GM19240 (cell line): Measurements from ENCODE around the gene KLRC4.
A peak's percentile ranks its signal among the peaks of the same experiment; 100 is the strongest.
"Not testable (repeated sequence)": the region's sequence is repeated elsewhere in the genome, so short reads cannot be mapped to it uniquely, and the experiment has no call there.

Experiments used
- DNase-seq: peaks from one replicate; pipeline ENCODE4 v3.0.0; 2011; ENCODE audit warnings: low spot score; ENCODE audit not compliant: insufficient read length

Gene KLRC4

GRCh38 chr12:10368206-10369171, 41.1 kb downstream of the KLRC4 start:
- no peak for DNase-seq

GRCh38 chr12:10367714-10368113, 41.8 kb downstream of the KLRC4 start:
- not testable (repeated sequence) for DNase-seq

DNA sequence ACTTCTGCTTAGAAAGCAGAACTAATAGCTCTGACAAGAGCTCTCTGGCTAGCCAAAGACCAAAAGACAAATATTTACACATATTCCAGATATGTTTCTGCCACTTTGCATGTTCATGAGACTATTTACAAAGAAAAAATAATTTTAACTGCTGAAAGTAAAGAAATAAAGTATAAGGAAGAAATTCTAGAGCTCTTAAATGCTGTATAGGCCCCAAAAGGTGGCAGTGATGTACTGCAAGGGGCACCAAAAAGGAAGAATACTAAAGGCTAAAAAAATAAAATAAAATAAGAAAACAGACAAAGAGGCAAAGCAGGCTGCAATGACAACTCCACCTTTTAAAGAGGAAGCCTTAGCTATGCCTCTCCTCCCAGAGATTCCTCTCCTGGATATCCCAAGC, 42.7 kb downstream of the KLRC4 start:
- DNase-seq: no peak

- DNase-seq: no peak
Measured at GRCh38 chr12:10365696-10366405, 43.7 kb downstream of the KLRC4 start.

DNA sequence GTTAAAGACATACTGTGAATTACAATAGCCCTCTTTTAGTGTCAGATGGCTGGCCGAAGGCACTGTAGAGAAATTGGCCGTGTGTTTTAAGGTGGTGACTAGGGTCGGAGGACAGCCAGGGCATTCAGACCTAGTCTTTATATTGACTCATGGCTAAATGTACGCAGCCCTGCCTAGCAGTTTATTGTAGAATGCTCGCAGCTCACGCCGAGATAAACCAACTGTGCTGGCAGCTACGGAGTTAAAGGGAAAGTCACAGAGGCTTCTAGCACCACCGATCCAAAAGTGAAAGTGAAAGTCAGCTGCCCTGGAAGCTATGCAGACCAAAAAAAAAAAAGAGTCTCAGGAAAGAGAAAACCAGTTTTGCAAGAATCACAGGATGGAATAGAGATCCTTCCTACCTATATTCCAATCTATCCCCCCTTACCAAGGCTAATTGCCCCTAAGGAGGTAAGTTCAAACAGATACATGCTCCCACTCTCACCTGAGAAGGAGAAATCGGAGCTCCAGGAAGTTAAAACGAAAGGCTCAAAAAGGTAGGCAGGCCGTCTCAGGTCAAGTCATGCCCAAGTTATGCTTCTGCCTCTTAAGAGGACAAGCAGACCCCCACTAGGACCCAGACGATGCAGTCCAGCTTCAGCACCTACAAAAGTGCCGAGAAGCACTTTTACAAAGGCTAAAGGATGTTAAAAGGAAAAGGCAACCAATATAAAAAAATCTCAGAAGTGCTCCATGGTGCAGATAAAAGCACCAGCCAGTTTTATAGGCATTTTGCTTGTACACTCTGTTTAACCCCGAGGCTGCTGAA, 44.5 kb downstream of the KLRC4 start:
- DNase-seq: peak; percentile 19

DNA sequence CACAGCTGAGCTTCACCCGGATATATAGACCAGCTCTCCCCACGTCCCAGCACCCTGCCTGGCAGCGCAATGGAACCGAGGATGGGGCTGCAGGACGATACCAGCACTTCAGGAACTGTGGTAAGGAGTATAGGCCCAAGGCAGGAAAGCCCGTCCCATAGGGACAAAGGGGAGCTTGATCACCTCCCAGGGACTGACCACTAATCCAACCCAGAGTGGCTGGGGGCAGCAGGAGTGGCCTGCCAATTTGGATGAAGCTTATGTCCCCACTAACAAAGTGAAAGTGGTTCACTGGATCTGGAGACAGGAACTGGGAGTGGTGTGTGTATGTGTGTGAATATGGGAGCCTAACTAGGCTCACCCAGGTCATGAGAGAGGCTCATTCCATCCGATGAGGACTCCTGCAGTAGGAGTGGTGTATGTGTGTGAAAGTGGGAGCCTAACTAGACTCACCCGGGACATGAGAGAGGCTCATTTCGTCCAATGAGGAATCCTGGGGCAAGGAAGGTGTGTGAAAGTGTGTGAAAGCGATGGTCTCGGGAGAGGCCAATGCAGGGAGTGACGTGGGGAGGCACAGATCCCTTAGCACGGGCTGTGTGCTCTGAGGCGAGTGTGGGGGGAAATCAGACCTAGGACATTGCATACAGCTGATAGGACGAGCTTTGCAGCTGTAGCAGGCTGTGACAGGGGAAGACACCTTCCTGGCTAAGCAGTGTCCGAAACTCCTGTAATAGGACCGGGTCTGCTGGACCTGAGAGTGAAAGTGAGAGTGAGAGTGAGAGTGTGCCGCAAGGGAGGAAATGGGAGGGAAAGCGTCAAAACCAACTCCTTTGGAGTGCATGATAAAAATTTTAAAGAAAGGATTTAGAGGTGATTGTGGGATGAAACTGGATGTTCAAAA, 45.4 kb downstream of the KLRC4 start:
- DNase-seq: peak; percentile 14

GRCh38 chr12:10363658-10363913, 46.0 kb downstream of the KLRC4 start:
- no peak for DNase-seq

- DNase-seq: no peak
Measured at GRCh38 chr12:10362828-10363657, 46.5 kb downstream of the KLRC4 start.

- no peak for DNase-seq
Measured at GRCh38 chr12:10362325-10362724, 47.2 kb downstream of the KLRC4 start.

DNA sequence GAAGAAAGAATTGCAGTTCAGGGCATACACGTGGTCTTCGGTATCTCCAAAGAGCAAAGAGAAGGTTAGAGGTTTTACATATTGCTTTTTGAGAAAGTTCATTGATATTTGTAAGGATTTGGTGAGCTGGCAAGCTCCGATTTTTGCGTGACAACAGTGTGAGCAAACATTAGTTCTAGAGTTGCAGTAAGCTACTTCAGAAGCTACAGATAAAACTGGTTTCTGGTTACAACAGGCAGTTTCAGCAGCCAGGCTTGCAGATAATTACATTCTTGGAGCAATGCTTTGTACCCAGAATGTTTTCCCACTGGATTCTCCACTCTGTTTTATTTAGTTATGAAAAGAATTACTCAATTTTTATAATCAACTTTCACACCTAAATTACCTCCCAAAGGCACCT, 47.9 kb downstream of the KLRC4 start:
- DNase-seq: no peak

GRCh38 chr12:10361084-10361483, 48.5 kb downstream of the KLRC4 start:
- DNase-seq: no peak

GRCh38 chr12:10358969-10359368, 50.6 kb downstream of the KLRC4 start:
- no peak for DNase-seq

DNA sequence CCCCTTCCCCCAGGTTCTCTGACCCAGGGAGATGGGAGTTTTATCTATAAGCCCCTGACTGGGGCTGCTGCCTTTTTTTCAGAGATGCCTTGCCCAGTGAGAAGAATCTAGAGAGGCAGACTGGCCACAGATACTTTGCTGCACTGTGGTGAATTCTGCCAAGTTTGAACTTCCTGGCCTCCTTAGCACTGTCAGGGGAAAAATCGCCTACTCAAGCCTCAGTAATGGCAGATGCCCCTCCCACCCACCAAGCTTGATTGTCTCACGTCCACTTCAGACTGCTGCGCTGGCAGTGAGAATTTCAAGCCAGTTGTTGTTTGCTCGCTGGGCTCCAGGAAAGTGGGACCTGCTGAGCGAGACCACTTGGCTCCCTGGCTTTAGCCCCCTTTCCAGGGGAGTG, 51.4 kb downstream of the KLRC4 start:
- DNase-seq: no peak
